Measurements from ENCODE around the gene ZC3H12C. TPM values are rescaled to one million over a fixed set of nuclear protein-coding genes. Genes with fewer than 3 reads are reported as not detected.

The ZC3H12C gene
- total RNA-seq, 1 donor from 2014 or later: 17.0 TPM

DNA sequence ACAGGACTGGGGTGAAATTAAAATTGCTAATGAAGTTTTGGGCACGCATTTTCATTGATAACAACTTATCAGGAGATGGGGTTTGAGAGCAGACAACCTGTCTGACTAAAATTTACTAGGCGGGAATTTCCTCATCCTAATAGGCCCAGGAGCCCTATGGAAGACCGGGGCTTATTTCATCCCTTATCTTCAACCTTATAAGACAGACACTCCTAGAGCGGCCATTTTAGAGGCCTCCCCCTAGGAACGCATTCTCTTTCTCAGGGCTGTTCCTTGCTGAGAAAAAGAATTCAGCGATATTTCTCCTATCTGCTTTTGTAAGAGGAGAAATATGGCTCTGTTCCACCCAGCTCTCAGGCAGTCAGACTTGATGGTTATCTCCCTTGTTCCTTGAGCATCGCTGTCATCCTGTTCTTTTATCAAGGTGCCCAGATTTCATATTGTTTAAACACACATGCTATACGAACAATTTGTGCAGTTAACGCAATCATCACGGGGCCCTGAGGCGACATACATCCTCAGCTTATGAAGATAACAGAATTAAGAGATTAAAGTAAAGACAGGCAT lies 39.3 kb upstream of the ZC3H12C start:
- H3K4me3 Mint-ChIP-seq: no peak overlapping the region
- peaks cover 8% of the 10 kb centered on the region for H3K36me3 Mint-ChIP-seq
- peaks cover 6% of the 10 kb centered on the region for H3K4me1 Mint-ChIP-seq
- no peak overlapping the region for H3K27ac Mint-ChIP-seq
- no peaks in the 10 kb centered on the region for H3K27me3 Mint-ChIP-seq (ENCODE audit: low read depth)
- no peak for TF ChIP-seq CTCF (IDR thresholded peaks at IDR 0.05; ENCODE audit: unreplicated experiment)
- DNase-seq (ENCODE audit: low spot score in 2 of 2, unreplicated experiment in 2 of 2): no peak
- peaks cover 24% of the 10 kb centered on the region for H3K9me3 Mint-ChIP-seq

DNA sequence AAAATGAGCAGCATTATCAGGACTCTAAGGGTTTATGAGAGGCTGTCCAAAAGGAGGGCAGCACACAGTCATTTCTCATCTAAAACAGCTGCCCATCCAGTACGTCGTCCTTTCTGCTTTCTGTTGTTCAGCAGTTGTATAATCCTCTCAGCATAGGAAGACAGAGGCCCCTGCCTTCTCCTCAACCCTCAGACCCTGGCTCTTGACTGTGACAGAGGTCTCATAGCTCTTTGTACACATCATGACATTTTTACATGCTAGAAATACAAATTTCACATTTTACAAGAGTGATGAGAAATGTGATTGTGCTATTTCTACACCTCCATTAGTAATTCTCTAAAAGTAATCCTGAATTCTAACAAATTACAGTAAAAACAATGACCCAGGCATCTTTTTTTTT lies 36.2 kb upstream of the ZC3H12C start:
- H3K27ac Mint-ChIP-seq: no peak overlapping the region
- TF ChIP-seq CTCF (IDR thresholded peaks at IDR 0.05; ENCODE audit: unreplicated experiment): no peak
- no peak overlapping the region for H3K4me3 Mint-ChIP-seq
- H3K36me3 Mint-ChIP-seq: peaks cover 8% of the 10 kb centered on the region
- peaks cover 19% of the 10 kb centered on the region for H3K9me3 Mint-ChIP-seq
- no peaks in the 10 kb centered on the region for H3K27me3 Mint-ChIP-seq (ENCODE audit: low read depth)
- peaks cover 12% of the 10 kb centered on the region for H3K4me1 Mint-ChIP-seq
- no peak for DNase-seq (ENCODE audit: low spot score in 2 of 2, unreplicated experiment in 2 of 2)

DNA sequence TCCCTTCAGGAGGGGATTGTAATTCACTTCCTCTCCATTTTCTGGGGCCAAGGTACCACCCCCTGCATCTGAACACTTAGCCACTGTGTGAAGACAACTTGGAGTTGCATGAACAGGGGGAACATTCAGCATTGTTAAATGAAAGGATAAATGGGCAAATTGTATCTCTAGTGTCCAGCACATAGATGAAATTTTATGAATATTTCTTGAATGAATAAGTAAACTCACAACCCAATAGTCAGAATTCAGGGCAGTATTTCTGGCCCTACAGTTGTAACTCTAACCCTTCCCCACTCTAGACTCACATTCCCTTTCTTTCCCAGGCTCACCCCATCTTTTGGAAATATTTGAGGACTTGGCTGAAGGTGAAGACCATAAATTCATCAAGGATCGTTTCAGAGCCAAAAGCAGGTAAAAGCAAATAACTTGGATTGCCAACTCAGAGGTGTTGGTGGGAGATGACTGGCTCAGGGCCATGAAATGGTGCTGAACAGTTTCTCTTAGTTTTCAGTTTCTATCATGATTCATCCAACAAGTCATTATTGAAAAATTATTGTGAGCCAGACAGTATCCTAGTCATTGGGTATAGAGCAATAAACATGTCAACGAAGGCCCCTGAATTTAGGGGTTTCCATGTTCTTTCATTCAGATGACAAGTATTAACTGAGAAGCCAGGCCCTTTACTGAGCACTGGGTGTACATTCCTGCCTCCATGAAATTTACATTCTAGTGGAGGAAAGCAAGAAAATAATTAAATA lies 33.3 kb upstream of the ZC3H12C start:
- Mint-ChIP-seq H3K27ac (no peak overlapping the region), H3K27me3 (ENCODE audit: low read depth) (no peaks in the 10 kb centered on the region), H3K4me3 (no peak overlapping the region), H3K36me3 (no peaks in the 10 kb centered on the region), H3K4me1 (peaks cover 12% of the 10 kb centered on the region), H3K9me3 (no peaks in the 10 kb centered on the region)
- DNase-seq (ENCODE audit: low spot score in 2 of 2, unreplicated experiment in 2 of 2): no peak
- no peak for TF ChIP-seq CTCF (IDR thresholded peaks at IDR 0.05; ENCODE audit: unreplicated experiment)

DNA sequence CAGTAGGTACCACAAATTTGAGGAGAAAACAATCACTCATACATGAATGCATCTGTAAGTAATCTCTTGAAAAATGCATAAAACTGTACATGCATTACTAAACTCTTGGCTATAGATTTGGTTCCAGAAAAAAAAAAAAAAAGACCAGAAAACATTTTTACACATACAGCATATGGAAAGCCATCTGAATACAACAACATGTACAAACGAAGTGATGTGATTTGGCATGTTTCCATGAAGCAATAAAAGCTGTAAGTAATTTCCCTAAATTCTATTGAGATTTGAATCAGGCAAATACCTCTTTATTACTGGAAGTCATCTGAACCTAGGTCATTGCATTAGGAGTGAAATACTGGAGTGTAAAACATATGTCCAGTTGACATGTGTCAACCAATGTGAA lies 31.9 kb upstream of the ZC3H12C start:
- TF ChIP-seq CTCF (IDR thresholded peaks at IDR 0.05; ENCODE audit: unreplicated experiment): no peak
- Mint-ChIP-seq H3K9me3 (no peaks in the 10 kb centered on the region), H3K36me3 (no peaks in the 10 kb centered on the region), H3K27me3 (ENCODE audit: low read depth) (no peaks in the 10 kb centered on the region), H3K4me1 (peaks cover 13% of the 10 kb centered on the region), H3K27ac (no peak overlapping the region), H3K4me3 (no peak overlapping the region)
- no peak for DNase-seq (ENCODE audit: low spot score in 2 of 2, unreplicated experiment in 2 of 2)

GRCh38 chr11:110062247-110062646 lies 30.9 kb upstream of the ZC3H12C start:
- no peak overlapping the region for H3K27ac Mint-ChIP-seq
- H3K4me1 Mint-ChIP-seq: peaks cover 10% of the 10 kb centered on the region
- TF ChIP-seq CTCF (IDR thresholded peaks at IDR 0.05; ENCODE audit: unreplicated experiment): no peak
- no peak for DNase-seq (ENCODE audit: low spot score in 2 of 2, unreplicated experiment in 2 of 2)
- no peak overlapping the region for H3K4me3 Mint-ChIP-seq
- H3K9me3 Mint-ChIP-seq: no peaks in the 10 kb centered on the region
- H3K36me3 Mint-ChIP-seq: no peaks in the 10 kb centered on the region
- H3K27me3 Mint-ChIP-seq (ENCODE audit: low read depth): no peaks in the 10 kb centered on the region
